Activated CD8-positive, alpha-beta memory T cell treated with anti-CD3 and anti-CD28 coated beads, Interleukin-2, amount 10 ng/mL, durations not matched to agents 7 days and 5 days (primary cell): Measurements from ENCODE around the gene FANCB. TPM values are rescaled to one million over a fixed set of nuclear protein-coding genes. Genes with fewer than 3 reads are reported as not detected.

Experiments used
- ATAC-seq: fragments of 150-1000 bp; cut with Tn5 transposase; one replicate; pipeline ENCODE4 v1.10.0; 2021; ENCODE audit warnings: moderate library complexity
- CTCF ChIA-PET: fragments of 350-600 bp; sonication (Branson Sonifier 250); formaldehyde crosslinking; loops from one replicate; lab custom pipeline; 2021; ENCODE audit warnings: antibody characterized with exemption; lab: Charles Lee
- DNase-seq: peaks from one replicate; pipeline ENCODE4 v3.0.0-alpha.2; 2020
- H3K27ac Mint-ChIP-seq: one replicate; pipeline ENCODE4 v1.8.0; 2021; ENCODE audit warnings: mild to moderate bottlenecking, mixed read lengths
- H3K27me3 Mint-ChIP-seq: one replicate; pipeline ENCODE4 v1.8.0; 2021; ENCODE audit warnings: mixed read lengths
- H3K36me3 Mint-ChIP-seq: one replicate; pipeline ENCODE4 v1.8.0; 2021; ENCODE audit warnings: mild to moderate bottlenecking, mixed read lengths
- H3K4me1 Mint-ChIP-seq: one replicate; pipeline ENCODE4 v1.8.0; 2021; ENCODE audit warnings: mixed read lengths
- H3K4me3 Mint-ChIP-seq: one replicate; pipeline ENCODE4 v1.8.0; 2021; ENCODE audit warnings: mild to moderate bottlenecking, moderate library complexity, mixed read lengths
- H3K9me3 Mint-ChIP-seq: one replicate; pipeline ENCODE4 v1.8.0; 2022; ENCODE audit warnings: low read depth, mixed read lengths
- total RNA-seq, 2 experiments: library from RNA; stranded (reverse); gene quantifications; one replicate each; pipeline ENCODE4 v1.2.3, GENCODE V29; 2021

The FANCB gene
- total RNA-seq, 2 experiments from 2014 or later: 11.9 to 12.0 TPM

GRCh38 chrX:14819769-14820168 is 53.1 kb downstream of the FANCB start:
- no peaks in the 10 kb centered on the region for H3K27me3 Mint-ChIP-seq
- H3K4me1 Mint-ChIP-seq: no peaks in the 10 kb centered on the region
- CTCF ChIA-PET: no interaction called here
- H3K27ac Mint-ChIP-seq: no peak overlapping the region
- ATAC-seq (no peak), DNase-seq (no peak)
- H3K36me3 Mint-ChIP-seq: no peaks in the 10 kb centered on the region
- H3K4me3 Mint-ChIP-seq: no peak overlapping the region
- H3K9me3 Mint-ChIP-seq: no peaks in the 10 kb centered on the region

GRCh38 chrX:14817571-14817970 is 55.3 kb downstream of the FANCB start:
- Mint-ChIP-seq H3K4me3 (no peak overlapping the region), H3K27me3 (no peaks in the 10 kb centered on the region), H3K4me1 (no peaks in the 10 kb centered on the region), H3K36me3 (no peaks in the 10 kb centered on the region), H3K9me3 (no peaks in the 10 kb centered on the region), H3K27ac (no peak overlapping the region)
- ATAC-seq (no peak), DNase-seq (no peak)
- CTCF ChIA-PET: no interaction called here

GRCh38 chrX:14802943-14803710 is 69.7 kb downstream of the FANCB start:
- H3K27ac Mint-ChIP-seq: no peak overlapping the region
- no peak for ATAC-seq
- H3K9me3 Mint-ChIP-seq: no peaks in the 10 kb centered on the region
- no peak overlapping the region for H3K4me3 Mint-ChIP-seq
- peaks cover 8% of the 10 kb centered on the region for H3K36me3 Mint-ChIP-seq
- CTCF ChIA-PET: no interaction called here
- H3K4me1 Mint-ChIP-seq: peaks cover 10% of the 10 kb centered on the region
- no peak for DNase-seq
- no peaks in the 10 kb centered on the region for H3K27me3 Mint-ChIP-seq

GRCh38 chrX:14801136-14801535 is 71.7 kb downstream of the FANCB start:
- Mint-ChIP-seq H3K9me3 (no peaks in the 10 kb centered on the region), H3K27me3 (no peaks in the 10 kb centered on the region), H3K27ac (no peak overlapping the region), H3K36me3 (peaks cover 9% of the 10 kb centered on the region), H3K4me1 (peaks cover 10% of the 10 kb centered on the region), H3K4me3 (no peak overlapping the region)
- ATAC-seq (no peak), DNase-seq (no peak)
- CTCF ChIA-PET: no interaction called here

- no peak for DNase-seq
- H3K27ac Mint-ChIP-seq: no peak overlapping the region
- H3K27me3 Mint-ChIP-seq: no peaks in the 10 kb centered on the region
- H3K36me3 Mint-ChIP-seq: peaks cover 12% of the 10 kb centered on the region
- no peak overlapping the region for H3K4me3 Mint-ChIP-seq
- CTCF ChIA-PET: no interaction called here
- no peak for ATAC-seq
- H3K4me1 Mint-ChIP-seq: peaks cover 10% of the 10 kb centered on the region
- H3K9me3 Mint-ChIP-seq: no peaks in the 10 kb centered on the region
These were observed 74.0 kb downstream of the FANCB start for GRCh38 chrX:14798805-14799397.

Other genes starting within 250 kb of the FANCB start
- 10 to 100 TPM in 1 of 2 experiments, 1 to 10 TPM in 1; 9.7 to 11.3 TPM for gene MOSPD2, start 352 bp upstream of the FANCB start, total RNA-seq